Measurements from ENCODE around the gene NOTCH4. TPM values are rescaled to one million over a fixed set of nuclear protein-coding genes. Genes with fewer than 3 reads are reported as not detected.

Gene NOTCH4
- total and polyA plus RNA-seq, 2 of the 4 experiments (the other 2 are of a cell fraction), result 0.96 to 1.3 TPM

- peaks cover 3% of the 10 kb centered on the region; the same call in 1 of the 2 replicates for H4K20me1 ChIP-seq (ENCODE audit: insufficient read depth, low read length)
- no peak for TF ChIP-seq ELK1 (IDR thresholded peaks at IDR 0.05; ENCODE audit: borderline replicate concordance, low read depth, low read length)
- TF ChIP-seq RAD21 (IDR thresholded peaks at IDR 0.05; ENCODE audit: low read length), result no peak
- TF ChIP-seq CEBPB (IDR thresholded peaks at IDR 0.05; ENCODE audit: low read depth, low read length), result no peak
- TF ChIP-seq MXI1 (IDR thresholded peaks at IDR 0.05; ENCODE audit: borderline replicate concordance, low read depth, low read length), result no peak
- TF ChIP-seq CTCF (conservative IDR thresholded peaks at IDR 0.05; ENCODE audit: low read depth, low read length), result no peak
- TF ChIP-seq CHD1 (IDR thresholded peaks at IDR 0.05; ENCODE audit: low read depth, low read length), result no peak
- TF ChIP-seq RFX5 (IDR thresholded peaks at IDR 0.05; ENCODE audit: low read depth, low read length), result no peak
- TF ChIP-seq NFE2L2 (IDR thresholded peaks at IDR 0.05; ENCODE audit: low read depth, low read length), result no peak
- TF ChIP-seq MAZ (IDR thresholded peaks at IDR 0.05; ENCODE audit: borderline replicate concordance, low read depth, low read length), result no peak
- no peak for TF ChIP-seq FOS (IDR thresholded peaks at IDR 0.05; ENCODE audit: low read depth, low read length)
- no peak for TF ChIP-seq RCOR1 (IDR thresholded peaks at IDR 0.05; ENCODE audit: insufficient replicate concordance, low read length)
- no peak for TF ChIP-seq POLR2A (IDR thresholded peaks at IDR 0.05; ENCODE audit: low read depth, low read length)
- TF ChIP-seq BHLHE40 (IDR thresholded peaks at IDR 0.05; ENCODE audit: low read depth, low read length), result no peak
- no peak for TF ChIP-seq USF2 (IDR thresholded peaks at IDR 0.05; ENCODE audit: low read depth, low read length)
- TF ChIP-seq SMC3 (IDR thresholded peaks at IDR 0.05; ENCODE audit: low read depth, low read length), result no peak
- TF ChIP-seq MAFK (IDR thresholded peaks at IDR 0.05; ENCODE audit: low read depth, low read length), result no peak
- ATAC-seq (ENCODE audit: low read depth), result no peak
- no peak overlapping the region for H4K5ac ChIP-seq (ENCODE audit: low read depth, low read length)
- H3K36me3 ChIP-seq (ENCODE audit: control insufficient read depth, insufficient read depth, low read length), result peaks cover 21% of the 10 kb centered on the region; the same call in 1 of the 2 replicates
- H3K56ac ChIP-seq (ENCODE audit: extremely low read depth, insufficient read depth, low read length), result no peak overlapping the region
- in situ Hi-C loops (cut with MboI; ENCODE audit: low sequenced_read_pairs), result loop anchor here (25.0 kb wide), 1 partner anchor 781 kb away; the partner anchor contains the start of genes BRD2 and HLA-DMA
- no peak overlapping the region for H2BK120ac ChIP-seq (ENCODE audit: low read depth, low read length)
- H3K4me3 ChIP-seq (ENCODE audit: insufficient read depth, low read depth, low read length), result no peak overlapping the region
- no peak overlapping the region for H4K91ac ChIP-seq (ENCODE audit: insufficient read depth, low read depth, low read length)
- no peak overlapping the region for H3K23ac ChIP-seq (ENCODE audit: low read depth, low read length)
- no peak overlapping the region for H4K8ac ChIP-seq (ENCODE audit: low read depth in 2 of 2, low read length in 2 of 2)
- peaks cover 15% of the 10 kb centered on the region for H3K9me1 ChIP-seq (ENCODE audit: insufficient read depth, low read length)
- no peak overlapping the region for H2AK5ac ChIP-seq (ENCODE audit: low read depth, low read length)
- no CpG with 5 or more reads among the region's 15 CpGs for WGBS, 2 experiments (ENCODE audit: extremely low coverage in 2 of 2, insufficient read length in 1 of 2)
- no peaks in the 10 kb centered on the region for H3K27me3 ChIP-seq (ENCODE audit: control insufficient read depth, insufficient read depth, low read length)
- H3K4ac ChIP-seq (ENCODE audit: low read depth, low read length), result no peak overlapping the region
- no peak overlapping the region for H2AFZ ChIP-seq (replicated peaks; ENCODE audit: low read length, poor library complexity)
- DNase-seq, result no peak
- no peak overlapping the region for H3K27ac ChIP-seq (ENCODE audit: insufficient read depth, low read length)
- POLR2A ChIA-PET (ENCODE audit: unreplicated experiment), result interaction anchor here (0.6 kb wide), 1 partner anchor 790 kb away, joined by 9 read pairs; no protein-coding TSS in a partner anchor
- no peak overlapping the region for H2AK9ac ChIP-seq (replicated peaks; ENCODE audit: low read depth, low read length, poor library complexity)
- H2BK5ac ChIP-seq (ENCODE audit: low read depth, low read length, poor library complexity, severe bottlenecking), result no peak overlapping the region
- H3K79me1 ChIP-seq (ENCODE audit: low read depth in 1 of 2, low read length in 2 of 2), result peaks cover 8 to 36% of the 10 kb centered on the region in 2 experiments
- H3K4me2 ChIP-seq (ENCODE audit: low read depth, low read length), result no peak overlapping the region
- CTCF ChIA-PET, result no interaction called here
- H3K18ac ChIP-seq (ENCODE audit: low read depth, low read length), result no peak overlapping the region
- no peak overlapping the region for H2BK15ac ChIP-seq (ENCODE audit: low read depth, low read length)
- H2BK20ac ChIP-seq (ENCODE audit: low read depth, low read length), result no peak overlapping the region
- H3K14ac ChIP-seq (replicated peaks; ENCODE audit: low read depth, low read length), result no peak overlapping the region
- H3K4me1 ChIP-seq (ENCODE audit: control insufficient read depth, insufficient read depth, low read length), result peaks cover 4% of the 10 kb centered on the region
- H3K9me3 ChIP-seq (ENCODE audit: control insufficient read depth, insufficient read depth, low read length), result no peaks in the 10 kb centered on the region
- intact Hi-C loops (cut with micrococcal nuclease), result no loop called here
- dilution Hi-C loops (cut with HindIII; ENCODE audit: low sequenced_read_pairs, unreplicated experiment), result no loop called here
- H3K9ac ChIP-seq (ENCODE audit: low read depth, low read length), result no peak overlapping the region
- BruUV-seq (replicated peaks), result no TSS peak
These were observed 42.6 kb downstream of the NOTCH4 start for GRCh38 chr6:32181148-32181702.
